ENCODE data around the gene GBGT1. TPM values are rescaled to one million over a fixed set of nuclear protein-coding genes. Genes with fewer than 3 reads are reported as not detected.

Gene GBGT1
- 1.6 and 10.3 TPM in 2 replicates for total RNA-seq

DNA sequence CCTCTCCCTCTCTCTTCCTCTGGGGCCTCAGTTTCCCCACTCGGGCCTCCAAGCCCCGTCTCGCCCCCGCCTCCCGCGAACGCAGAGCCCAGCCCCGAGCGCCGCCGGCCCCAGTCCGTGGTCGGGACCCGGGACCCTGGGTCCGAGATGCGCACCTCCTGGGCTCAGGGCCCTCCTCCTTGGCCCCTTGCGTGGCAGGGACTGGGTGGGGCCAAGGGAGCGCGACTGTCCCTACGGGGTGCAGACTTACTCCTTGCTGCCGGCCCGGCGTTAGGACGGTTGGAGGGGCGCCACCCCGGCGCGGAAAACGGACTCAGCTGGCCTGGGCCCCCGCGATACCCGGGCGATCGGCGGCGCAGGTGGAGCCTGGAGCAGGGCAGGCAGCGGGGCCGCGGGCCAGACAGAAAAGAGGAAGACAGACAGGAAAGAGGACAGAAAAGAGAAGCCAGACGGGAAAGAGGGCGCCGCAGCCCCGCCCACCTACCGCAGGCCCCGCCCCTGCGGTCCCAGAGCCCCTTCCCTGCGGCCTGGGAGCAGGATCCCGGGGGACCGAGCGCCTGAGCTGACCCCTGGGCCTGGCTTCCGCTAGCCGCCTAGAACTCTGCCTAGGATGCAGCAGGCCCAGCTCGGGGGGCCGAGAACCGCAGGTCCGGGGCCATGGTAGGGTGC is at the start of gene GBGT1:
Gene GBGT1, minus strand, starts transcription at position 411 of the 669 bp plus-strand sequence. CDS start 1,502 bp downstream, outside the sequence.

DNA sequence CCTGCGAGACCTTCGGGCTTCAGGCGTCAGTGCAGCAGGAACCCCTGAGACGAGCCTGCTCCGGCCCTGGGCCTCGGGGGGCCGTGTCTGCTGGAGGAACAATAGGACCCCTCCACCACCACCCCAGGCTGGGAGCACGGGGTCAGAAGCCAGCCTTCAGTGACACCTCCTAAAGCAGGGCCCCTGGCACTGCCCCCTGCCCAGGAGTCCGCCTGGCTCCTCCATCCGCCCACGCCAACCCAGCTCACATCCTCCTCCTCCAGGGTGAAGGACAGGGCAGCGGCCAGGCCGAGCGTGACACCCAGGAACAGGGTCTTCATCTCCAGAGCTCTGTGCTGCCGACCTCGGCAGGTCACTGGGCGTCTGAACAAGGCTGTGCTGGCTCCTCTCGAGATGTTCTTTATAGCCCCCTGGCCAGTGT is 45.2 kb upstream of the GBGT1 start, which contains the start of gene OBP2B:
Gene OBP2B, minus strand, starts transcription at position 371 of the 421 bp plus-strand sequence. Its CDS starts 51 bp downstream, at position 320.

DNA sequence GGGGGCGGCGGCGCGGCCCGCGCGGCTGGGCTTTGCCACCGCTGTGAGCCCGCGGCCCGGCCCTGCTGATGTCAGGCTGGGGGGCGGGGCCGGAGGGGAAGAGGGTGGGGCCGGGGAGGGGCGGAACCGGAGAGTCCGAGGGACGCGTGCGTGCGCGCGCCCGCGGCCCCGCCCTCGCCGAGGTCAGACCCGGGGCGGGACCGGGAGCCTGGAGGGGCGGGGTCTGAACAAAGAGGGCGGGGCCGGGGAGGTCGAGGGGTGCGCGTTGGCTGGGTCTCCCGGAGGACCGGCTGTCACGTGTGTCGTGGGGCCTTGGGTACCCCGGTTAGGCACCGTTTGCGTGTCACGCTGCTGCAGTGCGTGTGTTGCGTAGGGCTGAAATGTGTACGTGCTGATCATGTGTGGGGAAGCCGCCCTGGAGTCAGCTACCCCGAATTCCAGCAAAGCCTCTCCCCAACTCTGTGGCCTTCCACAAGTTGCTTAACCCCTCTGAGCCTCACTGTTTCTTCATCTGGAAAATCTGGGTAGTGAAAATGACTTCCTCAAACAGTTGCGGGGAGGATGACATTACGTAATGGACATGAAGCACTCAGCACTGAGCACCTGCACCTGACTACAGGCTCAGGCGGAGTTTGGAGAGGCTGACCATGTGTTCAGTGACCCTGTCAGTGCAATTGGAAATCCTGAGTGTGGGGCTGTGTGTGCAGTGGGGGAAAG is 42.4 kb downstream of the GBGT1 start, which contains the start of gene RALGDS:
Gene RALGDS, minus strand, starts transcription at position 43 of the 717 bp plus-strand sequence. CDS start 86 bp downstream, outside the sequence.

Other genes with a start within 250 kb of the GBGT1 start
- 64.1 and 91.3 TPM in 2 replicates for gene TSC1, start 219.3 kb downstream of the GBGT1 start, total RNA-seq
- not detected in 2 replicates for gene GFI1B, start 185.2 kb downstream of the GBGT1 start, total RNA-seq
- gene GTF3C5, start 132.9 kb downstream of the GBGT1 start, total RNA-seq = 46.2 and 56.7 TPM in 2 replicates
- gene CEL, start 101.9 kb downstream of the GBGT1 start, total RNA-seq = 0.22 TPM in 1 of 2 replicates, not detected in the other
- gene RALGDS, start 42.7 kb downstream of the GBGT1 start, total RNA-seq = 16.4 and 25.6 TPM in 2 replicates
- not detected in 2 replicates for gene OBP2B, start 45.3 kb upstream of the GBGT1 start, total RNA-seq
- gene ABO, start 111.3 kb upstream of the GBGT1 start, total RNA-seq = not detected in 2 replicates
- 7.6 and 12.0 TPM in 2 replicates for gene SURF6, start 172.3 kb upstream of the GBGT1 start, total RNA-seq
- 18.6 and 20.3 TPM in 2 replicates for gene MED22, start 184.2 kb upstream of the GBGT1 start, total RNA-seq
- gene RPL7A, start 184.3 kb upstream of the GBGT1 start, total RNA-seq = 1,207 and 2,492 TPM in 2 replicates
- 18.2 and 27.1 TPM in 2 replicates for gene SURF1, start 192.6 kb upstream of the GBGT1 start, total RNA-seq
- gene SURF2, start 192.6 kb upstream of the GBGT1 start, total RNA-seq = 9.2 and 17.0 TPM in 2 replicates
- 449 and 574 TPM in 2 replicates for gene SURF4, start 212.1 kb upstream of the GBGT1 start, total RNA-seq
- gene STKLD1, start 212.5 kb upstream of the GBGT1 start, total RNA-seq = under 0.01 and 0.14 TPM in 2 replicates